AG09319 (cell line): ENCODE measurements around the gene NR1I3.
"Not testable (repeated sequence)": the region's sequence is repeated elsewhere in the genome, so short reads cannot be mapped to it uniquely, and the experiment has no call there.

Experiments
- DNase-seq: peaks from one replicate; pipeline ENCODE4 v3.0.0-alpha.2; 2010; ENCODE audit warnings: low read depth; ENCODE audit errors: extremely low read depth
- CTCF ChIP-seq: IDR thresholded peaks from 2 replicates; pipeline ENCODE4 v1.5.1; 2011; ENCODE audit warnings: low read depth, mild to moderate bottlenecking, inconsistent platforms, low read length, moderate library complexity

NR1I3 gene

GRCh38 chr1:161259765-161260164 lies 21.8 kb upstream of the NR1I3 start:
- TF ChIP-seq CTCF: no peak
- no peak for DNase-seq

- no peak for TF ChIP-seq CTCF
Observed at GRCh38 chr1:161259345-161259702, 21.3 kb upstream of the NR1I3 start.

GRCh38 chr1:161258439-161259344 lies 20.7 kb upstream of the NR1I3 start, which contains the start of gene PCP4L1:
Gene PCP4L1, plus strand, starts transcription at chr1:161258745. Its CDS starts 230 bp downstream, at chr1:161258975.
- no peak for TF ChIP-seq CTCF
- no peak for DNase-seq

More at GRCh38 chr1:161259345-161259702, 21.3 kb upstream of the NR1I3 start:
- no peak for DNase-seq

GRCh38 chr1:161257109-161257508 lies 19.1 kb upstream of the NR1I3 start:
- DNase-seq: not testable (repeated sequence)

GRCh38 chr1:161255955-161256520 lies 18.0 kb upstream of the NR1I3 start:
- not testable (repeated sequence) for DNase-seq

GRCh38 chr1:161255302-161255701 lies 17.3 kb upstream of the NR1I3 start:
- not testable (repeated sequence) for DNase-seq

GRCh38 chr1:161251579-161251978 lies 13.6 kb upstream of the NR1I3 start:
- DNase-seq: no peak
- no peak for TF ChIP-seq CTCF

- DNase-seq: no peak
- no peak for TF ChIP-seq CTCF
Observed at GRCh38 chr1:161250829-161251228, 12.8 kb upstream of the NR1I3 start.

- DNase-seq: not testable (repeated sequence)
Observed at GRCh38 chr1:161250100-161250499, 12.1 kb upstream of the NR1I3 start.
